Embryonic facial prominence (tissue), 1 donor: Measurements from ENCODE around the gene DLG1.
"Not testable (repeated sequence)": the region's sequence is repeated elsewhere in the genome, so short reads cannot be mapped to it uniquely, and the experiment has no call there.

Experiments used
- DNase-seq: peaks from one replicate; pipeline ENCODE4 v3.0.0-alpha.2; 2016; ENCODE audit errors: extremely low spot score

Gene DLG1

GRCh38 chr3:197103766-197104165 is 194.6 kb downstream of the DLG1 start:
- DNase-seq = no peak

- DNase-seq = no peak
These were observed 204.5 kb downstream of the DLG1 start for GRCh38 chr3:197093871-197094270.

DNA sequence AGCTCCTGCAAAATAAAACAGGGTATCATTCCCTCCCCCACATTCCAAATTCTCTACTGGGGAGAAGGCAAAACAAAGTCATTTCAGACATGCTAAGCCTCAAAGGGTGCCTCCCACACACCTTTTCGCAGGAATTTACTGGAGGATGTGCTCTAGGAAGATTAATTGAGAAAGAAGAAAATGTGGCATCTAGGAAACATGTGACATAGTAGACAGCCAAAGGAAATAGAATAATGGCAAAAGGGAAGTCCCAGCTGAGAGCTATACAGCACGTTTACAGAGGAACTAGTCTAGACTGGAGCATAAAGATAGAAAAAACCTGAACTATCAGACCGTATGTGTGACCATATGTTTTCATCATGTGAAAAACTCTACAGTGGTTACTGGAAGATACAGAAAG is 210.0 kb downstream of the DLG1 start:
- no peak for DNase-seq

GRCh38 chr3:197085137-197085536 is 213.3 kb downstream of the DLG1 start:
- DNase-seq = no peak

DNA sequence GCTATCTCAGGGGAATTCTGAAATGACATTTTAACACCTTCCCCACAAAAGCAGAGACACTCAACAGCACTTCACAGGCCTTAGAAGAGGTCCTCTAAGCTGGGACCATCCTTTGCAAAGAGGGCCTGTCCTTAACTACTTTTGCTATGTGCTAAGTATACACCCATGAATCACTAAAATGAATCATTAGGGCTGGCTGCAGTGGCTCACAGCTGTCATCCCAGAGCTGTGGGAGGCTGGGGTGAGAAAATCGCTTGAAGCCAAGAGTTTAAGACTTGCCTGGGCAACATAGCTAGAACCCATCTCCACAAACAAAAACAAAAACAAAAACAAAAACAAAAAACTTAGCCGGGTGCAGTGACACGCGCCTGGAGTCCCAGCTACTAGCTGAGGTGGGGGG is 214.9 kb downstream of the DLG1 start:
- DNase-seq = no peak

DNA sequence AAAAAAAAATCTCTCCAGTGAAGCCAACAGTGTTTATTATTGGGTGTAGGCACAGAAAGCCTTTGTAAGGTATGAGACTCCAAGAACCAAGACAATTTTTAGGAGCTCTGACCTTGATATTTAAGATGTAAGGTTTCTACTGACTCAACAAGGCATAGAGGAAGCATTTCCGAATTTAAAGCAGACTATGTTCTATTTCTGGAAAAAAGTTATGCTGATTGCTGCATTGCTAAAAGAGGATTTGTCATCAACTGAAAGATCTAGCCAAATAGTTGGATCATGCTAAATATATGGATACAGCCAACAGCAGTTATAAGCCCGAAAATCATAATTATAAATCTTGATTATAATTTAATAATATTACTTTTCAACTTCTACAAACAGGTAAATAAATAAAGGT is 215.5 kb downstream of the DLG1 start:
- no peak for DNase-seq

- no peak for DNase-seq
These were observed 218.1 kb downstream of the DLG1 start for GRCh38 chr3:197080344-197080743.

GRCh38 chr3:197076415-197076814 is 222.0 kb downstream of the DLG1 start:
- no peak for DNase-seq

GRCh38 chr3:197068077-197068476 is 230.3 kb downstream of the DLG1 start:
- DNase-seq = no peak

DNA sequence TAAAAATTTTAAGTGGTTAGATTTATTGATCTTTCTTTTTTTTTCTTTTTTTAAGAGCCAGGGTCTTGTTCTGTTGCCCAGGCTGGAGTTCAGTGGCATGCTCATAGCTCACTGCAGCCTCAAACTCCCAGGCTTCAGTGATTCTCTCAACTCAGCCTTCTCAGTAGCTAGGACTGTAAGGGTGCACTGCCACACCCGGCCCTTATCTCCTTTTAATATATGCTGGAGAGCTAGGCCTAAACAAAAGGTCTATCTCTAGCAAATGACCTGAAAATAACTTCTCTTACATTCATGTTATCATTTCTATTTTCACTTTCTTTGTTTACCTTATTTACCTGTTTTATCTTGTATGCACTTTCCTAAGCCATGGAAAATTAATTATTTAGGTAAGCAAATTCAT is 233.6 kb downstream of the DLG1 start:
- no peak for DNase-seq

DNA sequence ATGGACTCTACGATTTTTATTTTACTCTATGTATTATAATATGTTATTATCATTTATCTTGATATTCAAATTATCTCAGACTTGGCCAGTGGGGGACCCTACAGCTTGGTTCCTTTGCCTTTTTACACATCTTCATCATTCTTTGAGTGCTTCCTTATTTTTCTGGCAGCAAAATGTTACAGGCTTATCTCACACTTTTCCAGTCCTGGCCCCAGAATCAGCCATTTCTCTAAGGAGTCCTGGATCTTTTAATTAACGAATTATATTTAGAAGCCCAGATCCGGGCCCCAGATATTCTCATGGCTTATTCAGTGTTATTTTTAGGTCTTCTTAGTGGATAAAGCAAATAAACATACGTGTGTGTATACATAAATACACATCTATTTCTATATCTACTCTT is 236.0 kb downstream of the DLG1 start:
- DNase-seq = no peak

DNA sequence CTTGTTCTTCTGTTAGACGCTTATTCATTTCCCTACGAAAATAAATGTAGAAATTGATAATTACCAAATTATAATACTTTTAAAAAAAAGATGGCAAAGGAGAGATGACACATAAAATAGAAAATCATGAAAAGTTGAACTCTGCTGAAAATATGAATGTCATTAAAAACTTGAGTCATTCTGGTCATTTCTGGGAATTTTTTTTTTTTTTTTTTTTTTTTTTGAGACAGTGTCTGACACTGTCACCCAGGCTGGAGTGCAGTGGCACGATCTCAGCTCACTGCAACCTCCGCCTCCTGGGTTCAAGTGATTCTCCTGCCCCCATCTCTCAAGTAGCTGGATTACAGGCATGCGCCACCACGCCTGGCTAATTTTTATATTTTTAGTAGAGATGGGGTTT is 246.8 kb downstream of the DLG1 start:
- not testable (repeated sequence) for DNase-seq

- DNase-seq = no peak
These were observed 247.9 kb downstream of the DLG1 start for GRCh38 chr3:197050511-197050910.

DNA sequence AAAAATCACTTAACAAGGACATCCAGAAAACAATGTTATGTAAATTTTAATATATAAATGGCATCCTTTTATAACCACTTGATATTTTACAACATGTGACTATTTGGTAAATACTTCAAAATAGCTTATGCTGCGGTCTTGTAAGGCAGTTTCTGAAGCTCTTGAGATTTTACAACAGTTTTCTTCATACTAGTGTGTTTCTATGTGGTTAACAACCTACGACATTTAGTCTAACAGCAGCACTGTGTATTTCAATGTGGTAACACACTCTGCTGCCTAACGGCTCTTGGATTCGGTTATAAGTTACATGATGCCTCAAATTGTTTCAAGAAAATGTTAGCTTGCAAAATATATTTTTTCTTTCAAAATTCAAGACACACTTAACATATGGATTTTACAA is 255.9 kb downstream of the DLG1 start:
- DNase-seq = no peak

GRCh38 chr3:197041875-197042488 is 256.4 kb downstream of the DLG1 start:
- no peak for DNase-seq

GRCh38 chr3:197040658-197041057 is 257.8 kb downstream of the DLG1 start:
- DNase-seq = no peak

DNA sequence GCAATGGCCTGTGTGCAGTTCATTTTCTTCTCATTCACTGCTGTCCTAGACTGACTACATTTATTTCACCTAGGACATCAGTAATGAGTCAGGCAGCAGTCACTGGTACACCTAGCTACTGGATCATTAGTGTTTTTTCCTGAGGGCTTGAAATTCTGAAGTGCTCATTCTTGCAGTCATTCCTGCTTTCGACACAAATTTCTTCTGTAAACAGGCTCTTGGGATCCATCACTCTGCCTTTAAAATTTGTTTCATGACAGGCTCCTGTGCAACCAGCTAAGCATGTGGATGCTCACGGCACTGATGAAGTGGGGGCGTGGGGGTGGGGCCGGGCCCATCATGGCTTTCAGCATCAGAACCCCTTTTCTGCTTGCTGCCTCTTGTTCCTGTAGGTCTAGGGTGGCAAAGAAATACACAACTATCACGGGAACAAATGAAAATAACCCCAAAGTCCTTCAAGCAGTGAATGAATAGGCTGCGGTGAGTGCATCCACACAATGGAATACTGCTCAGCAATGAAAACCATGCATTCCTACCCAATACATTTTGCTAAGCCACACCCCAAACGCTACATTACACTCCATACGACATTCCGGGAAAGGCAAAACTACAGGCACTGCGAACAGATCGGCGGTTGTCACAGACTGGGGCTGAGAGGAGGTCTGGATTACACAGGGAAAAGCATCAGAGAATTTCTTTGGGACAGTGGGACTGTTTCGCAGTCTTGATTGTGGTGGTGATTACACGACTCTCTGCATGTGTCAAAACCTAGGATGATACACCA is 259.5 kb downstream of the DLG1 start:
- no peak for DNase-seq

DNA sequence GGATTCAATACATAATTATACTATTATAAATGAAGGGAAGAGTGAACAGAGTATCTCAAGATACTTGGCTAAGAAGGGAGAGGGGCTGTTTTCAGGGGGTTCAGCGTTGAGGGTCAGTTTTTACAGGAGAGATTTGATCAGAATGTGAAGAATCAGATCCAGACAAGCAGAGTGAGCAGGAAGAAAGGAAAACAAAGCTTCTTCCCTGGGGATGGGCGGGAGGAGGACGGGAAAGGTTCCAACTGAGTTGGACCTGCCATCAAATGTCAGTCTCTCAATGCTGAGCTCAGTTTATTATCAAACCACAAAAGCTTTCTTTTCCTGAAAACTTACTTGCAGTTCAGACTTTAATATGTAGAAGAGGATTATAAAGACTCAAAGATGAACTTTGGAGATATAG is 262.8 kb downstream of the DLG1 start:
- no peak for DNase-seq

- not testable (repeated sequence) for DNase-seq
These were observed 263.6 kb downstream of the DLG1 start for GRCh38 chr3:197034778-197035177.

GRCh38 chr3:197033764-197034163 is 264.6 kb downstream of the DLG1 start:
- DNase-seq = not testable (repeated sequence)

- no peak for DNase-seq
These were observed 266.8 kb downstream of the DLG1 start for GRCh38 chr3:197031315-197032285.
